GM21576 (cell line): Measurements from ENCODE around the gene SLITRK4.
A peak's percentile ranks its signal among the peaks of the same experiment; 100 is the strongest.

ENCODE experiments used
- ATAC-seq: cut with Tn5 transposase; IDR thresholded peaks from one replicate; pipeline ENCODE4 v1.9.1; 2021; ENCODE audit warnings: mild to moderate bottlenecking, moderate library complexity; ENCODE audit not compliant: unreplicated experiment

The SLITRK4 gene

GRCh38 chrX:143635915-143636314 is at the start of gene SLITRK4:
TSS of gene SLITRK4 (minus strand) at chrX:143636101. CDS start at chrX:143631108, 4,993 bp downstream.
- ATAC-seq = no peak

DNA sequence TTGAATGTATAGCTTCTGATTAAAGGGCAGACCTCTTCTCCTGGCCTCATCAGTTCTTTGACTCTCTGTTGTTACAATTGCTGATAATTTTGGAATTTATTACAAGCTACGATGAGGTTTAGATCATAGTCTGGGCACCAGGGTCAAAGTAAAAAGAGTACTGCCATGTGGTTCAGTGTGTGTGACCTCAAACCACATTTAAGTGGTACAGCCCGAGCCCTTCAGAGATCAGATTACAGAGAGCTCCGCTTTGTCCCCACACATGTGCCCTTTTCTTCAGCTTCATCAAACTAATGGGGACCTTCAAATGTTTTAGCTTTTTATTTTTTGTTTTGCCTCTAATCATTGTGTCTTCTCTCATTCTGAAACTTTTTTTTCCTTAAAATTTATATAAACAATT is 47.6 kb upstream of the SLITRK4 start:
- no peak for ATAC-seq

DNA sequence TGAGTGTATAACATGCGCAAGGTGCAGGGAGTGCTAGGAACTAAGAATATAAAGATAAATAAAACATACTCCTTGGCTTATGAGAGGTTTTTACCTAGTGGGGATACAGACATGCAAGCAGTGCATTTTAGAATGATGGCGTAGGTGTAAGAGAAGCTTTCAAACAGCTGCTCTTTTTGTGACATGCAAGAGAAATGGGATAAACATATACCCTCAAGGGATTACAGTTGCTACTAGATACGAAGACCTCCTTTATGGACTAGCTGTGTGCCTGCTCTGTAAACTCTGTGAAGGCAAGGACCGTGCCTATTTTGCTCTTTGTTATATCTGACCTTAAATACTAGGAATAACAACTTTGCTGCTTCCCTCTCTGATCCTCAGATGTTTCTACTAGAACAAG is 39.0 kb upstream of the SLITRK4 start:
- no peak for ATAC-seq

- ATAC-seq = no peak
These were observed 33.5 kb upstream of the SLITRK4 start for GRCh38 chrX:143669395-143669794.

DNA sequence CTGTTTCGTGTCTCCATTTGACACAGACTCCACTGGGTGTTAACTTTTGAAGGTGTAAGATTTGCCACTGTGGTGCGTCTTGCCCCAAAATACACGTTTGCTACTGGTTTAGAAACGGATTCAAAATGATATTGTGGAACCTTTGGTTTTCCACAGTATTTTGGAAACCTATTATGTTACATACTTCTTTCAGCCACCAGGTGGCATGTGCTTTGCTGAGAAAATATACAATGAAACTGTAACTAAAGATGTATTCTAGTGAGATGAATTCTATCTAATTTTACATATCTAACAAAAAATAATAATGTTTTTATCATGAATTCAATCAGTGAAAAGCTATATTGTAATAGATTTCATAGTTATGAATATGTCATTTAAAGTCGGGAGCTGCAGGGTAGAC is 28.4 kb upstream of the SLITRK4 start:
- no peak for ATAC-seq

DNA sequence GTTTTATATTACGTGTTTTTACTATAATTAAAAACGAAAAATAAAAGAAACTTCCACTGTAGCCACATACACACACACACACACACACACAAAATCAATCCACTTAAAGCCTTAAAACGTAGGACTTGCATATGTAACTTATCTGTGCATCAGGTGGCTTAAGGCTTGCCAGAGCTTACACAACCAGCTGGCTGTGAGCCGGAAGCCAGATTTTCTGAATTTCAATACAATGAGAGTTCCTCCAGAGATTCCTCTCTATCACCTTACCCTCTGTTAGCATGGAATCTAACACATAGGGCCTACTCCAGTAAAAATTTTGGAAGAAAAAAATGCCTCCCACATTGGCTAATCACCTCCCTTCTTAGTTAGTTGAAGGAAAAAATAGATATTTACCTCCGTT is 27.9 kb upstream of the SLITRK4 start:
- no peak for ATAC-seq

DNA sequence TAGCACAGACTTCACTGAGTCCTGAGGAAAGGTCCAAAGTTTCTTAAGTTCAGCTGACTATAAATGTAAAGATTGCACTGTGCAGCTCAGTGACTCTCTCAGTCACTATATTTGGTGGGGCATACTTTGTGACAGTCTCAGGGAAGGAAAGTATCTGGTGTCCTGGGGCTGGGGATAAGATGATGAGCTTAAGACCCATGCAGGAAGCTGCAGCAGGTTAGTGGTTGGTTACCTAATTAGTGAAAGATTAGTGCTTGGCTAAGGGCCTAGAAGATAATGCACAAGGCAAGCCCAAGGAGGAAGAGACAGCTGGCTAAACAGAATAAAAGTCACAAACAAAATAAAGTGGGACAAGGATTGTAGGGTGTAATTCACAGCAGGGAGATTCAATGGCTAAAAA is 25.4 kb upstream of the SLITRK4 start:
- no peak for ATAC-seq

- ATAC-seq = peak; percentile 78
These were observed 12.8 kb upstream of the SLITRK4 start for GRCh38 chrX:143648705-143649104.

DNA sequence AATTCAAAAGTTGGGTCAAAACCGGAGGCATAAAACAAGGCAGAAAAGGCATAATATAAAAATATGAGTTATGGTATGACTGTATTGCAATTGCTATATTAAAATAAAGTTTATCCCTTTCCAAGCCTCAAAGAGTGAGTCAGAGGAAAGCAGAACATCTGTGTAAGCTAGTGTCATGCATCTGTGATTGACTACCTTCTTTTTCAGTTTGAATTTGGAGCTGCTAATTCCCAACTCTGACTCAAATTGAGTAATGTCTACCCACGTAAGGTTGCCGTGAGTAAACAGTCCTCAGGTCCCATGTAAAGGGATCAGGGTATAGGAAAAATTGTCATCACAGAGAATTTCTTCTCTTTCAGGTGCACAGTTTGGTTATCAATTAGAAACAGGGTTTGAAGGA is 6.5 kb upstream of the SLITRK4 start:
- no peak for ATAC-seq

DNA sequence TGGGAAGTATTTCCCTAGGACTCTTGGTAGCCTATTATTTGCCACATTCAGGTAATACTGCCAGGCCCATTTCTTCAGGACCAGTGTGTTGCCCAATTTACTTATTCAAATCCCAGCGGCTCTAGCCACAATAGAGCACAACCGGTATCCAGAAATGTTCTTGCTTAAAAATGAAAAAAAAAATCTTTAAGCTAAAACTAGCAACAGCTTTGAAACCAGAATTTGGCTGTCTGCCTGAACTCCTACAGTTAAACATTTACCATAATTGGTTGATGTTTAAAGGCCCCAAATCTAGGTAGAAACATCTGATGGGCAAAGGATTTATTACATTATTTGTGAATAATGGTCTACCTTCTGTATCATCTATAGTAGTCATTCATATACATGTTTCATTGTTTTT is 930 bp upstream of the SLITRK4 start:
- ATAC-seq = no peak

DNA sequence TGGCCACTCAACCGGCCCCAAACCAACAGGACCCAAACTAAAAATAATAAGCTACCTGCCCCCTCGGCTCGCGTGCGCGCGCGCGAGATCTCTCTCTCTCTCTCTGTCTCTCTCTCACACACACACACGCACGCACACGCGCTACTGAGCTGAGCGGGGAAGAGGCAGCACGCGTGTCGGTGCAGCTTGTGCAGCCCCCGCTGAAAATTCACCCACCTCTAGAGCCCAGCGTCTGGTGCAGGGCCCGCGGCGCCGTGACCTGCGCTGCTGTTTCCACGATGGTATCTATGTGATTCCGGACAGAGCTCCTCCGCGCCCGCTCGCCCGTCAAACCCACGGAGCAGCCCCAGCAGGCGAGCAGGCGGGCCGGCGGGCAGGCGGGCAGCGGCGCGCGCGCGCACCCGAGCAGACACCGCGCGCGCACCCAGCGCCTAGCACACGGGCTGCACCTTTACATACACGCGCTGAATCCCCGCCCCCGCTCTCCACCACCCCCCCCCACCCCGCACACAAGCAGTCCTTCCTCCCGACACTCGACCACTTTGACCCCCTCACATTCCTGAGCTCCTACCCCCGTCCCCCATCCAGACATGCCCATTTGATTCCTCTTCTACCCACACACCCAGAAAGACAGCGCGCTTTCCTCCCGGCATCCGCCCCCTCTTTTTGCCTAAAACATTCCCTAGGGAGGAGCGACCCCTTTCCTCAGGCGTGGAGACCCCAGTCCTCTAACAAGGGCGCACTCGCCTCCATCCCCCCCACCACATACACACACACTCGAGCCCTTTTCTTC is 1.0 kb downstream of the SLITRK4 start:
- ATAC-seq = no peak

GRCh38 chrX:143634309-143634662 is 1.6 kb downstream of the SLITRK4 start:
- no peak for ATAC-seq

- ATAC-seq = no peak
These were observed 2.2 kb downstream of the SLITRK4 start for GRCh38 chrX:143633461-143634308.

DNA sequence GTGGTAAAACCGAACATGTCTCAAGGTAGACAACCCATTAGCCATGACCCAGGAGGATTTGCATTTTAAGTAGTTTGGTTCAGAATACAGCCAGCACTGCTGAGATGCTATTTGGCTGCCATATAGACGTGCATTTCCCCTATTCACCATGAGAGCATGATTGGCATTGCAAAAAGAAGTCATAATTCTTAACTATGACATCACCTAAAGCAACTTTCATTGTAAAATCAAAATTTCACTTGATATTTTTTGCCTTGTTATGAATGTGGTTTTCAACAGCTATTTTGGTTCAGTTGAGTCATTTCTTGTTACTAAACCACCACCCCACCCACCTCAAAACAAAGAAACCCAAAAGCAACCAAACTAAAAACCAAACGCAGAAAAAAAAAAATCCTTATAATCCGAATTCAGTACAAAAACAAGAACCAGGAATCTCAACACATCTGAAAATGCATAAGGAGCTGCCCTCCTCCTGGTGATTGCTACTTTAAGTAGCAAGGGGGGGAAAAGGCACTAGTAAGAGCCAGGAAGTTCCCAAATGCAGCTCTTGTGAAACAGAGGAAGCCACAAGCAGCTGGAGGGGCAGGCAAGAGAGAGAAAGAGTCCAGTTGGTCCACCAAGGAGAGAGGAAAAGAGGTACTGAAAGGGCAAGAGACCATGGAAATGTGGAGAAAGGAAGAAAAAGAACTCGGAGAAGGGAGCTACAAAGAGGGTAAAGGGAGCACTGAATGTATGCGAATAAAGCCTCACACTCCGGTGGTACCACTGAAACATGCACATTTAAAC is 3.1 kb downstream of the SLITRK4 start:
- ATAC-seq = no peak

GRCh38 chrX:143623657-143624056 is 12.2 kb downstream of the SLITRK4 start:
- no peak for ATAC-seq

GRCh38 chrX:143621276-143621675 is 14.6 kb downstream of the SLITRK4 start:
- ATAC-seq = no peak

DNA sequence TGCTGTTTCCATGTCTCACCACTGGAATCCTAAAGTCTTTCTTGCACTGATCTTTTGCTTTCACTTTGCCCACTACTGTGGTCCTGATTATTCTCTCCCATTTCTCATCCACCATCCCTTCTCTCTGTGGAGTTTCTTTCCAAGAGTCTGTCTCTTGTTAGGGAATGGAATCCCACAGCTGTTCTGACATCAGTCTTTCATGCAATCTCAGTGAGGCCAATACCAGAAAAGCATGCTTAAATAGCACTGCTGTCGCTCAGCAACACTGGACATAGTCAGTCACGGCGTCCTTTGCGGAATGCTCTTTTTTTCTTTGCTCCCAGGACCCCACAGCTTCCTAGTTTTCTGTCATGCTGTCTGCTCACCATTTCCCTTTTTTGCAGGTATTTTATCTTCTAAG is 20.1 kb downstream of the SLITRK4 start:
- ATAC-seq = no peak

DNA sequence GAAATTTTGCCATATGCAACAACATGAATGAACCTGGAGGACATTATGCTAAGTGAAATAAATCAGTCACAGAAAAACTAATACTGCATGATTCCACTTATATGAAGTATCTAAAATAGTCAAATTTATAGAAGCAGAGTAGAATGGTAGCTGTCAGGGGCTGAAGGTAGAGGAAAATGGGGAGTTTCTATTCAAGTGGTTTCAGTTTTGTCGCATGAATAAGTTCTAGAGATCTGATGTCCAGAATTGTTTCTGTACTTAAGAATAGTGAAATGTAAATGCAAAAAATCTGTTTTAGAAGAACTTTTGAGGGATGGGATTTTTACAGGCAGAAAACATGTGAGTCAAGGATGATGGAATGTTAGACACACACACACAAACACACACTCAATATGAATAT is 34.1 kb downstream of the SLITRK4 start:
- ATAC-seq = no peak

- no peak for ATAC-seq
These were observed 54.7 kb downstream of the SLITRK4 start for GRCh38 chrX:143581240-143581639.

DNA sequence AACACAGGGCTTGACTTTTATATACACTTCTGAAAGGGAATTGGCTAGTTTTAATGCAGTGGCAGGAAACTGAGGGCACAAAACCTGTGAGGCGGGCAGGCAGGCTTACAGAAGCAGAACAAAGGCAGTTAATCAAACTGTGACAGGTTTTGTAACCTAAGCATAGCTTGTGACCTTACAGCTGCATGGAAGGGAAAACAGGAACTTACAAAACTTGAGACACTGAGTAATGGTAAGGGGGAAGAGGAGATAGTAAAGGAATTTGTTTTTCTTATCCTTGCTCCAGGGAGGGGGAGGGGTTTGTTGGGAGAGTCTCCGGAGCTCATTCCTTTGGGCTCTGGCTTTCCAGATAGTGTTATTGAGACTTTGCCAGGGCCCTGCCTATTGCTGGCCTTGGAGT is 55.6 kb downstream of the SLITRK4 start:
- ATAC-seq = no peak
